A549 (cell line): ENCODE measurements around the gene MAPT.

Source experiments
- CTCF ChIP-seq: fragments of >200 bp; sonication (Bioruptor Twin); formaldehyde crosslinking; IDR thresholded peaks from 3 replicates; pipeline ENCODE4 v1.5.1; 2016
- MAX ChIP-seq: IDR thresholded peaks from 2 replicates; pipeline ENCODE4 v1.6.1; 2012
- NR3C1 ChIP-seq: fragments of >200 bp; sonication (Bioruptor Twin); formaldehyde crosslinking; IDR thresholded peaks from 3 replicates; pipeline ENCODE4 v1.6.1; 2017
- REST ChIP-seq: fragments of 200-600 bp; sonication (generic); IDR thresholded peaks from 2 replicates; pipeline ENCODE4 v1.6.1; 2016; ENCODE audit warnings: antibody characterized with exemption, mild to moderate bottlenecking, moderate library complexity

GRCh38 chr17:45997166-45997565 lies 102.8 kb downstream of the MAPT start:
- no peak for TF ChIP-seq MAX
- TF ChIP-seq CTCF, result no peak
- no peak for TF ChIP-seq REST
- TF ChIP-seq NR3C1, result no peak
